NT2/D1 (cell line): ENCODE measurements around the gene CTDP1.

Source experiments
- SUZ12 ChIP-seq: IDR thresholded peaks from 2 replicates; pipeline ENCODE4 v1.6.1; 2011; ENCODE audit not compliant: insufficient read length, insufficient read depth; ENCODE audit errors: extremely low read depth
- YY1 ChIP-seq: IDR thresholded peaks from 2 replicates; pipeline ENCODE4 v1.6.1; 2011; ENCODE audit not compliant: insufficient read length, insufficient read depth
- ZNF274 ChIP-seq: IDR thresholded peaks from 2 replicates; pipeline ENCODE4 v1.6.1; 2011; ENCODE audit warnings: mild to moderate bottlenecking, low read depth, low read length

GRCh38 chr18:79693561-79694205 lies 14.1 kb downstream of the CTDP1 start:
- no peak for TF ChIP-seq YY1
- no peak for TF ChIP-seq SUZ12
- no peak for TF ChIP-seq ZNF274
